ENCODE measurements around the gene NGB.

The NGB gene

DNA sequence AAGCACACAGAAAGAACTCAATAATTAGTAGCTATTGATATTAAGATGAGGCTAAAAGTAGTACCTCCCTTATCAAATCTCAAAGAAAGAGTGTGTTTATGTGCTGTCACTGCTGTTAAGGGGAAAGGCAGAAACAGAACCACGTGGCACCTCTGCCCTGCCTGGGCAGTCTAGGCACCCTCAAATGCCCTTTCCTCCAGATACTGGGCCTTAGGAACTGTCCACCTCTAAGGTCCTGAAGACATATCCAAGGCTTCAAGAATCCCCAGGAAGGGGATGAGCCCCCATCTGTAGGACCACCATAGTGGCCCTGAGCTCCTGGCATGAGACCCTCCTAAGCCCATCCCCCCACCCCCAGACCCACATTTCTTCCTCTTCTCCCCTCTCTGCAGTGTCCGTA lies 29.1 kb downstream of the NGB start:
- in situ Hi-C loops (cut with MboI; ENCODE audit: low sequenced_read_pairs): no loop called here

DNA sequence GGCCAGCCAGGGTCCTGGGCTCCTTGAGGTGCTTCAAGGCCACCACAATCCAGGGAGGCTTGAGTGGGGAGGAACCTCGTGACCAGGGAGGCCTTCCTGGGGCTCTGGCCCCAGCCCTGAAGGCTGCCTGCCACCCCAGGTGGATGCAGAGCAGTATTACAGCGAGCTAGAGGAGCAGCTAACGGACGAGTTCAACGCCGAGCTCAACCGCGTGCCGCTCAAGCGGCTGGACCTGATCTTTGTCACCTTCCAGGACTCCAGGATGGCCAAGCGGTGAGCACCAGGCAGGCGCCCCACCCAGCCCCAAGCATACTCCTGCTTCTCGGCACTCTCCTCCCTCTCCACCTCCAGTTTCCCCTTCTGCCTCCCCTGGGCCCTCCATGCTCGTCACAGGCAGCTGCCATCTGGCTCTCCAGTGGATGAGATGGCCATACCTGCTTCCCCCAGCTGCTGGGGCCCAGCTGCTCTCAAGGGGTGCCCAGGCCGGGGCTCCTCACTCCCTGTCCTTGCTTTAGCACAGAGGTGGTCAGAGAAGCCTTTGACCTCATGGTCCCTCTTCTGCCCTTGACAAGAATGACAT lies 30.6 kb downstream of the NGB start:
- in situ Hi-C loops (cut with MboI; ENCODE audit: low sequenced_read_pairs): no loop called here

DNA sequence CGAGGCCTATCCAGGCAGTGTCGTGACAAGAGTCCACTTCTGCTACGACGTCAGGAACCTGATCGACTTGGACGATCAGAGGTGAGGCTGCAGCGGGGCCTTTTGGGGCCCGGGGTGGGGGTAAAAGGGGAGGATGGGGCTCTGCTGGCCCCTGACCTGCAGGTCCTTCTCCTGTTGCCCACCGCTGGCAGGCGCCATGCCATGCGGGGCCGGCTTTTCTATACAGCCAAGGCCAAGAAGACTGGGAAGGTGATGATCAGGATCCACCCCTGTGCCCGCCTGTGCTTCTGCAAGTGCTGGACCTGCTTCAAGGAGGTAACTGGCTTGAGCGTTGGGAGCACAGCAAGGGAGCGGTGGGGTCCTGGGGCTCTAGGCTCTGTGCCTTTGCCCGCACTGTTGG lies 31.6 kb downstream of the NGB start:
- in situ Hi-C loops (cut with MboI; ENCODE audit: low sequenced_read_pairs): no loop called here

DNA sequence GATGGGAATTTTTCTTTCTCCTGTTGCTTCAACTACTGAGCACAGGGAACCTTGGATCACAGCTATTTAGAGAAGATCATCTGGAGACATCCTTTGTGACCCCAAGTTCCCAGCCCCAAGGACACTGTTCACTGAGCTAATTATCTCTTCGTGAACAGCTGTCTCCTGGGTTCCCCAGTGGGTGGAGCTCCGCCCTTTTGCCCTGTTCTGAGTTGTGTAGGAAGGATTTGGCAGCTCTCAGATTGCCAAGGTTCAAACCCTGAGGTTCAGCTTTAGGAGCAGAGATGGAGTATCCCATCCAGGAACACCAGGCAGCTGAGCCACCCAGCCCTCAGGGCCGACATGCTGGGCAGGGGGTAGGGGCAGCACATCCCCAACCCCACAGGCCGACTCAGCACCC lies 32.0 kb downstream of the NGB start:
- in situ Hi-C loops (cut with MboI; ENCODE audit: low sequenced_read_pairs): no loop called here

DNA sequence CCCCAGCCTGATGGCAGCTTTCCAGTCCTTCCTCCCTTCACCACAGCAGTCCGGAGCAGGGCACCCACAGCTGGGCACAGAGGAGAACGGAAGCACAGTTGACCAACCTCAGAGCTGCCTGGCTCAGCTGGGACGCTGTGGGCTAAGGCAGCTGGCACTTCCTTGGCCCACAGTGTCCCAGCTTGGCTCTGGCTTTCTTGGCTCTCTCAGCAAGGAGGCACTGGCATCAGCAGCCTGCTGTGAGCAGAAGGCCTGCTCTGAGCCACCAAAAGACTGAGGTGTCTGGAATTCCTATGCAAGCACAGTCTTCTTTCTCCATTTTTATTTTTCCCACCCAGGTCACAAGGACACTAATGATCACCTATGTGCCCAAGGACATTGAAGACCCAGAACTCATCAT lies 32.6 kb downstream of the NGB start:
- in situ Hi-C loops (cut with MboI; ENCODE audit: low sequenced_read_pairs): no loop called here

DNA sequence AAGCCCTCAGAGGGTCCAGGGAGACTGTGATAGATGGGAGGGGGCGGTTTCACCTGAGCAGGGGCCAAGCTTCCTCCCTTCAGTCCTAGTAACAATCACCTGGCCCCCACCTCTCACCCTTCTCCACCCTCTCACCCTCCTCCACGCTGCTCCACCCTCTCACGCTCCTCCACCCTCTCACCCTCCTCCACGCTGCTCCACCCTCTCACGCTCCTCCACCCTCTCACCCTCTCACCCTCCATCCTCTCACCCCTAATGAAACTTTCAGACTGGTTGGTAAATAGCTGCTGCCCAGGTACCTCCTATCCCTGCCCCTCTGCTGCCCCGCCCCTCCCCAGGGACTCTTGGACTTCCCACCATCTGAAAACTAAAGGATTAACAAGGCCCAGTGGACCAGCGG lies 34.2 kb downstream of the NGB start:
- in situ Hi-C loops (cut with MboI; ENCODE audit: low sequenced_read_pairs): no loop called here

DNA sequence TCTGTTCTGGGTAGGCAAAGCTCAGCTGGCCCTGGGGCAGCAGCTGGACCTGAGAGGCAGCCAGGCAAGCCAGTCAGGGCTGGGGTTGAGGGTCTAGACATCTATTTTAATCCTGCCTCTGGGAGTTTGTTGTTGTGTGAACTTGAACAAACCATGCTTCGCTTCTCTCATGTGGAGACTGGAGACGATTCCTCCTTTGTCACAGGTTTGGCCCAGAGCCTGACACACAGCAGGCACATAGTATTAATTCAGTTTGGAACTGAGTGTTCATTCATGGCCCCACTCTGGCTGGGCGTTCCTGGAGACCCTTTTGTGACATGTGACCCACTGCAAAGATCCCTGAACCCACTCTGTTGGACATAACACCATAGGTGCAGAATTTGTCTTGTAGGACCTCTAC lies 39.3 kb downstream of the NGB start:
- in situ Hi-C loops (cut with MboI; ENCODE audit: low sequenced_read_pairs): no loop called here

DNA sequence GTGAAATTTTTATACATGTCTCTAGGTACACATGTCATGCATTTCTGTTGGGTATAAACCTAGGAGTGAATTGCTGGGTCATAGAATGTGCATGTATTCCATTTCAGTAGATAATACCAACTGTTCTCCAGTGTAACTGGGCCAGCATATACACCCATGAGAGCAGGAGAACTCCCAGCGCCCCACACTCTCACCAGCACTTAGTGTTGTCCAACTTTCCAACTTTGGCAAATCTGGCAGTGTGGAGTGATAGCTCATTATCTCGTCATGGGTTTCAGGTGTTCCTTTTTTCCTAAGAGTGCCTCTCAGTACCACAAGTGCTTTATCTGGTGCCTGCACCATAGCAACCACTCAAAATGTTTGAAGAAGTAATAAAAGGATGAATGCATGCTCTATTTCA lies 40.1 kb downstream of the NGB start:
- in situ Hi-C loops (cut with MboI; ENCODE audit: low sequenced_read_pairs): no loop called here

DNA sequence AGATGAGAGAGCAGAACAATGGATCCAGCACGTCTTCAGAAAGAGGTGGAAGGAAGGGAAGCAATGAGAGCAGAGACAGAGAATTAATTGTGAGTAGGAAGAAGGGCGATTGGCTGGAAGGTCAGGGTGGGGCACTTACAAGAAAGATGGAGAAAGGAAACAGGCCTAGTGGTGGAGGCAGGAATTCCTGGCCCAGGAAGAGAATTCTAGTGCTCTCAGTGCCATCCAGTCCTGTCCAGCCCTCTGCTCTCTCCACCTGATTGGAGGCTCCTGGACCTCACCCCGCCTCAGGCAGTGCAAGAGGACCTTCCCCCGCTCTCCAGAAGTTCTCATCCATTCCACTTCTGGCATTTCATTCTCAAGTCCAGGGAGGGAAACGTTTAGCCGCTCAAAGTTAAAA lies 43.0 kb downstream of the NGB start:
- in situ Hi-C loops (cut with MboI; ENCODE audit: low sequenced_read_pairs): no loop called here

DNA sequence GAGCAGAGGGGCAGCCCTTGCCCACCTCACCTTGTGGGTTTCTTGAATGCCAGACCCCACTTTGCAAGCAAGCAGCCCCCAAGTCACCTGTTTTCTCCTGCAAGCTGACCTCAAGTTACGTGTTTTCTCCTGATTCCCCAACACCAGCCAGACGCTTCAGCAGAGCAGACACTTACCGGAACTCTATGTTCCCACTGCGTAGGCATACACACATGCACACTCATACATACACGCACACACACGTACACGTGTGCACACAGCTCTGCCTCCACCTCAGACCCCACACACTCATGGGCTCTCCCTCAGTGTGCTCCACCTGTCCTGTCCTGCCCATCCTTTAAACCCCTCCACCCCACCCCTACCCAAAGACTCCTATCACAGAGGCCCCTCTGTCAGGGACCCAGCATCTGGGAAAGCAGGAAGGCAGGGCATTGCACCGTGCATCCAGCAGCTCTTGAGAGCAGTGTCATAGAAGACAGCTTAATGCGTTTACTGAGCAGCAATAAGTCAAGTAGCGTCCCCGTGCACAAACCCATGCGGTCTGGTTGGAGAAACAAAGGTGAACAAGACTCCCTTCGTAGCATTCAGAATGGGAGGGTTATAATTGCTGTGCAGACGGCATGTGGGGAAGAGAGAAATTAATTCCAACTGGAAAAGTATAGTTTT lies 45.0 kb downstream of the NGB start:
- in situ Hi-C loops (cut with MboI; ENCODE audit: low sequenced_read_pairs): no loop called here

DNA sequence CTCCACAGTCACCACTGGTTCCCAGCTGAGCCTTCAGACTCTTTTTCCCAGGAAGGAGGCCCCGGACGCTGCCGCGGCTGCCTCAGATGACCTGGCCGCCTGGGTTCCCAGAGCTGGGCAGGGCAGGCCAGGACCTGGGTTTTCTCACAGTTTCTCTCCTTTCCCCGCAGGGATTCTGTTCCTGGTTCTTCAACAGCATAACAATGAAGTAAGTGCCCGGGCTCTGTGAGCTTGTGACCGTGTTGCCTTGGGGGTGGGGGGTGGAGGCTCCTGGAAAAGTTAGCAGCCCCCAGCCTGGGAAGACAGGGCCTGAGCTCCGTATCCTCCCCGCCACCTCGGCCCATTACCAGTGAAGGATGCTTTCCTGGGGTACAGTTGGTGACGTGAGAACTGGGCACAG lies 45.8 kb downstream of the NGB start:
- in situ Hi-C loops (cut with MboI; ENCODE audit: low sequenced_read_pairs): no loop called here

DNA sequence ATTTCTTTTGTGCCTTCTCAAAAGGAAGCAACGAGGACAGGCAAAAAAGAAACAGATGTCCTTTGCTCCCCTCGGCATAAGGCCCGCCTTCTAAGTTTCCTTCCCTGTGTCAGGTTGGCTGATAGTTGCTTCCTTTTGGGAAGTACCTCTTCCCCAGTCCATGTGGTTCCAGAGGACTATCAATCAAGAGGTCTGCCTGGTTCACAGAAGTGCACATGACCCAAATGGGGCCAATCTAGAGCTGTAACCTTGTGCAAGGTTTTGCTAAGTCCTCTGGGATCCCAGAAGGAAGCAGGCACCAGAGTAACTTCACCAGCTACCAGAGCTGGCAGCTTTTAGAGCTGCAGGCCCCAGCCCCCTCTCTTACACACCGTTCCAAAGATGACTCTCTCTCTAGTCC lies 46.8 kb downstream of the NGB start:
- in situ Hi-C loops (cut with MboI; ENCODE audit: low sequenced_read_pairs): no loop called here

DNA sequence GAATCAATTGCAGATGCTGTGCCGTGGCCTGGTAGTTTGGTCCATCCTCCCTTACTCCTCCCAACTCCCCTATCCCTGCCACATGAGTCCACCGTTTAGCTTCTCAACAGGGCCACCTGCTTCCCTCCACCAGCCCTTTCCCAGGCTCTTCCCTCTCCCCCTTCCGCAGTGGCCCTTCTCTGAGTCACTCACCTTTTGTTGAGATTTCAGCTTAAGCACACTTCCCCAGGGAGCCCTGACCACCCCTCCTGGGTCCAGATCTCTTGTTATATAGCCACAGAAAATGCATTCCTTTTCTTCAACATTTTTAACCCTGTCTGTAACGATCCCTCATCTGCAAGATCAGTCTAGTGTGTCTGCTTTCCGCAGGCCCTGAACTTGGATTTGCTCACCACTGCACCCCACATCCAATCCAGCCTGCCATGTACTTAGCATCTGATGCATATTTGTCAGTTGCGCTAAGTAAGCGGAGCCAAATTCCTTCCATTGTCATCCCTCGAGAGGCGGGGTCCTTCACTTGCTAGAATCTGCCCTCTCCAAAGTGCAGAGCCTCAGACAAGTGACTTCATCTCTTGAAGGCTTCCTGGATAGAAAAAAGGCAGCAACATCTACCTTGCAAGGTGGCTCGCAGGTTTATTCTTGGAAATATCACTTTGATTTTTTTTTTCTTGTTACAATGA lies 48.3 kb downstream of the NGB start:
- in situ Hi-C loops (cut with MboI; ENCODE audit: low sequenced_read_pairs): no loop called here

DNA sequence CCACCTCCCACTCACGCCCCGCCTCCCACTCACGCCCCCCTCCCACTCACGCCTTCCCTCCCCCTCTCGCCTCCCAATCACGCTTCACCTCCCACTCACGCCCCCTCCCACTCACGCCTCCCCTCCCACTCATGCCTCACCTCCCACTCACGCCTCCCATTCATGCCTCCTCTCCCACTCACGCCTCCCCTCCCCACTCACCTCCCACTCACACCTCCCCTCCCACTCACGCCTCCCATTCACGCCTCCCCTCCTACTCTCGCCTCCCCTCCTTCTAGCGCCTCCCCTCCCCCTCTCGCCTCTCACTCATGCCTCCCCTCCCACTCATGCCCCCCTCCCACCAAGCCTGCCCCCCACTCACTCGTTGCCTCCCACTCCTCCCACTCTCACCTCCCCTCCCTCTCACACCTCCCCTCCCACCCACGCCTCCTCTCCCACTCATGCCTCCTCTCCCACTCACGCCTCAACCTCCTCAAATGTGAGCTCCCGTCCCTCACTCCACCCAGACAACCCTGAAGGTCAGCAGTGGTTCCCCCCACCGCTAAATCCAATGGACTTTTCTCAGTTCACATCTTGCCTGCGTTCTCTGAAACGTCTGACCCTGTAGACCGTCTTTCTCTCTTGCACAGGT lies 49.6 kb downstream of the NGB start:
- in situ Hi-C loops (cut with MboI; ENCODE audit: low sequenced_read_pairs): no loop called here

DNA sequence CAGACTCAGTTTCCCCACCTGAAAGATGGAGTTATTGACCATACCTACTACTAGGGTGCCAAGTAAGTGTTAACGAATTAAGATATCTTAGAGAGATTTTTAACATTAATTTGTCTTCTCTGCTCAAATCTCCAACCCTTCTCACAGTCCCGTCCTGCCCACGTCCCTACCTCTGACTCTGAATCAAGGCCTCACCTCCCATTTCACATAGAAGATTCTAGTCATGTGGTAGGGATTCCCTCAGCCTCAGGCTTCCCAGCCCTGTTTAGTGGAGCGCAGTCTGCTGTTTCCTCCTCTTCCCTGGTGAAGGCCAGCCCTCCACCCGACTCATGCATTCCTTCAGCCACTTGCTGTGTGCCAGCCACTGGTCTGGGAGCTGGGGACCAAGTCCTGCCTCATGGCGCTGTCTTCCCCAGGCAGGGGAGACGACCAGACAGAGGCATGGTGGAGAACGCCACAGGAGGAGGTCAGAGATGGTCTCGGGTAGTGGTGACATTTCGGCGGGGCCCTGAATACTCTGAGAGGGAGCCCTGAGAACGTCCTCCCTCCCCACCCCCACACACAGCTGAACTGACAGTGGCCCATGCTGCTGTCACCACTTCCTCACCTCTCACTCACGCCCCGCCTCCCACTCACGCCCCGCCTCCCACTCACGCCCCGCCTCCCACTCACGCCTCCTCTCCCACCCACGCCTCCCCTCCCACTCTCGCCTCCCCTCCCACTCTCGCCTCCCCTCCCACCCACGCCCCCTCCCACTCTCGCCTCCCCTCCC lies 50.6 kb downstream of the NGB start:
- in situ Hi-C loops (cut with MboI; ENCODE audit: low sequenced_read_pairs): no loop called here

DNA sequence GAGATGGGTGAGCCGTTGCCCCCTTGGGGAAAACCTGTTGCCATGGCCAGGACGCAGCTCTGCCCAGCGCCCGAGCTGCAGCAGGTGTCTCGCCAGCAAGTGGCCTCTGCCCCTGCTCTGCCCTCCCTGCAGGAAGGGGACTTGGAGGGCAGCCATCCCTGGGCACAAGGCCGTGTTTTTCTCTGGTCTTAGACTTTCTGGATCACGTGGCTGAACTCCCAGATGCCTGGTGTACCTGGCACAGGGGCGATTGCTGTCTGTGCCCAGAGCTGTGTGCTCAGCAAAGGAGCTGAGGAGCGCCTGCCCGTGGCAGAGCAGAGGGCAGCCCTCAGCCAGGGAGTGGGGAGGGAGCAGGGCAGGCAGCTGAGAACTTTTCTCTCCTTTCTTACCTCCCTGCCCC lies 51.4 kb downstream of the NGB start:
- in situ Hi-C loops (cut with MboI; ENCODE audit: low sequenced_read_pairs): no loop called here

DNA sequence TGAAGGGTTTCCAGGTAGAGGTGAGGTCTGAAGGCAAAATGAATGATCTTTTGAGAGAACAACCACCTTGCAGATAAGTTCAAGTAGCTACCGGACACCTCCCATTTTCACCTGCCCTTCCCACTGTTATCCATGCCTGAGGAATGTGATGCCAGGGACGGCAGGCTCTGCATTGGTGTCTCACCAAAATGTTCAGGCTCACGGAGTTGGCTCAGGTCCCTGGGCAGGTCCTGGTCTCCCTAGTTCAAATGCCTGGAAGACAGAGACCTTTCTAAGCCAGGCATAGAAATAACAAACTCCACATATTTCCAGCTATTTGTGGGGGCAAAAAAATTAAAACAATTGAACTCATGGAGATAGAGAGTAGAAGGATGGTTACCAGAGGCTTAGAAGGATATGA lies 53.5 kb downstream of the NGB start:
- in situ Hi-C loops (cut with MboI; ENCODE audit: low sequenced_read_pairs): no loop called here
